Left forelimb (tissue), 1 donor: ENCODE results near the gene PTGIR.

Source experiments
- DNase-seq: peaks from one replicate; pipeline ENCODE4 v3.0.0-alpha.2; 2018; ENCODE audit warnings: low spot score

The PTGIR gene

GRCh38 chr19:46600384-46601317 lies 24.2 kb downstream of the PTGIR start:
- peak; percentile 99 for DNase-seq

GRCh38 chr19:46599716-46600373 lies 25.0 kb downstream of the PTGIR start:
- peak; percentile 46 for DNase-seq

GRCh38 chr19:46598372-46598917 lies 26.4 kb downstream of the PTGIR start:
- DNase-seq, result no peak

- peak; percentile 17 for DNase-seq
Observed at GRCh38 chr19:46596008-46596407, 28.9 kb downstream of the PTGIR start.

- no peak for DNase-seq
Observed at GRCh38 chr19:46591870-46592269, 33.0 kb downstream of the PTGIR start.

- DNase-seq, result no peak
Observed at GRCh38 chr19:46591254-46591653, 33.6 kb downstream of the PTGIR start.

- peak; percentile 1 for DNase-seq
Observed at GRCh38 chr19:46587861-46588260, 37.0 kb downstream of the PTGIR start.

GRCh38 chr19:46586294-46586693 lies 38.6 kb downstream of the PTGIR start:
- DNase-seq, result no peak

GRCh38 chr19:46585539-46585938 lies 39.4 kb downstream of the PTGIR start:
- DNase-seq, result no peak

GRCh38 chr19:46580247-46580646 lies 44.6 kb downstream of the PTGIR start:
- DNase-seq, result no peak

- no peak for DNase-seq
Observed at GRCh38 chr19:46579361-46579879, 45.5 kb downstream of the PTGIR start.

GRCh38 chr19:46578450-46578849 lies 46.4 kb downstream of the PTGIR start:
- DNase-seq, result no peak

GRCh38 chr19:46574533-46574932 lies 50.4 kb downstream of the PTGIR start:
- DNase-seq, result no peak

- no peak for DNase-seq
Observed at GRCh38 chr19:46573679-46574498, 51.0 kb downstream of the PTGIR start.

- no peak for DNase-seq
Observed at GRCh38 chr19:46571495-46571894, 53.4 kb downstream of the PTGIR start.
